Lung (tissue), 12 donors: ENCODE measurements around the gene TMEM121B. TPM values are rescaled to one million over a fixed set of nuclear protein-coding genes. Genes with fewer than 3 reads are reported as not detected.

ENCODE experiments used
- ATAC-seq: fragments of 200-7000 bp; cut with Tn5 transposase; one replicate; pipeline ENCODE4 v1.9.1; 2020; ENCODE audit warnings: moderate number of reproducible peaks; ENCODE audit not compliant: insufficient read depth, low FRiP score
- DNase-seq, 3 donors: peaks; one replicate each; pipeline ENCODE4 v3.0.0-alpha.2; 2013 to 2017
- H3K27ac ChIP-seq, 2 donors: one replicate each; pipeline ENCODE4 v1.5.1; 2013; ENCODE audit warnings: mild to moderate bottlenecking in 2 of 2, moderate library complexity in 2 of 2, control low read depth in 1 of 2, inconsistent platforms in 1 of 2, low read depth in 1 of 2, low read length in 1 of 2
- H3K27me3 ChIP-seq, 3 donors: one replicate each; pipeline ENCODE4 v1.5.1; 2013; ENCODE audit warnings: low read length in 2 of 3; ENCODE audit not compliant: control insufficient read depth in 3 of 3, insufficient read depth in 3 of 3
- H3K36me3 ChIP-seq, 4 donors: one replicate each; pipeline ENCODE4 v1.5.1; 2013; ENCODE audit warnings: low read length in 4 of 4, mild to moderate bottlenecking in 1 of 4, moderate library complexity in 1 of 4; ENCODE audit not compliant: control insufficient read depth in 4 of 4, insufficient read depth in 4 of 4
- H3K4me1 ChIP-seq, 5 donors: one replicate each; pipeline ENCODE4 v1.5.1; 2013; ENCODE audit warnings: low read length in 5 of 5, mild to moderate bottlenecking in 2 of 5, moderate library complexity in 1 of 5; ENCODE audit not compliant: control insufficient read depth in 5 of 5, insufficient read depth in 5 of 5
- H3K4me3 ChIP-seq: one replicate; pipeline ENCODE4 v1.5.1; 2013; ENCODE audit warnings: mild to moderate bottlenecking, control low read depth, moderate library complexity
- H3K9ac ChIP-seq, 2 donors: one replicate each; pipeline ENCODE4 v1.5.1; 2013; ENCODE audit warnings: low read length in 2 of 2, control low read depth in 1 of 2; ENCODE audit not compliant: insufficient read depth in 1 of 2
- H3K9me3 ChIP-seq, 4 donors: one replicate each; pipeline ENCODE4 v1.5.1; 2013; ENCODE audit warnings: low read length in 3 of 4, mild to moderate bottlenecking in 1 of 4, moderate library complexity in 1 of 4; ENCODE audit not compliant: control insufficient read depth in 4 of 4, insufficient read depth in 3 of 4
- CTCF ChIP-seq: IDR thresholded peaks from 2 replicates; pipeline ENCODE4 v1.5.1; 2012; ENCODE audit warnings: mild to moderate bottlenecking; ENCODE audit errors: control extremely low read depth, extremely low read depth
- WGBS, 2 donors: extraction: QIAGEN DNeasy Blood & Tissue Kit; methylation state at CpG; one replicate each; pipeline ENCODE4 v1.1.7; 2013; 5-methylcytosine and 5-hydroxymethylcytosine counted together
- polyA plus RNA-seq, 2 donors: library from polyadenylated mRNA; stranded (reverse); fragments of 200-250 nt; gene quantifications; one replicate each; pipeline ENCODE4 v1.2.1, GENCODE V29; 2013
- total RNA-seq, 2 donors: library from RNA; depleted of rRNA in 1 of 2; stranded (reverse); fragments of >200 nt in 1 of 2; gene quantifications; one replicate each; pipeline ENCODE4 v1.2.1, GENCODE V29; 2014 to 2021
- donor health status: control.
- donor health status: control.
- donor health status: Bipolar disorder and iron deficiency.
- donor health status: healthy.
- donor health status: DM: yes; HTN: yes; CAD: no.

Gene TMEM121B
- total and polyA plus RNA-seq, 4 donors, result 0.26 to 1.4 (median 0.56) TPM

- TF ChIP-seq CTCF, result no peak
- H3K27ac ChIP-seq, result no peak overlapping the region
- peaks cover 2 to 59% (median 7%) of the 10 kb centered on the region in 4 donors for H3K36me3 ChIP-seq
- no peak overlapping the region for H3K4me3 ChIP-seq
- 56 to 80% methylated on average over 6 of the region's 6 CpGs for WGBS, 2 donors
- peaks cover 0 to 9% (median 0%) of the 10 kb centered on the region in 5 donors for H3K4me1 ChIP-seq
- DNase-seq (no peak), ATAC-seq (no peak)
- H3K27me3 ChIP-seq, result no peaks in the 10 kb centered on the region
- no peaks in the 10 kb centered on the region for H3K9me3 ChIP-seq
- no peak overlapping the region for H3K9ac ChIP-seq
These were observed 13.7 kb downstream of the TMEM121B start for GRCh38 chr22:17107547-17107810.

- ATAC-seq, result peak; percentile 23
- no peak overlapping the region for H3K27ac ChIP-seq
- WGBS, 2 donors, result 37 to 61% methylated on average over 15 of the region's 15 CpGs
- no peak overlapping the region for H3K9ac ChIP-seq
- DNase-seq, result no peak
- H3K4me3 ChIP-seq, result no peak overlapping the region
- H3K9me3 ChIP-seq, result no peaks in the 10 kb centered on the region
- peaks cover 0 to 9% (median 0%) of the 10 kb centered on the region in 5 donors for H3K4me1 ChIP-seq
- no peak for TF ChIP-seq CTCF
- H3K27me3 ChIP-seq, result no peaks in the 10 kb centered on the region
- H3K36me3 ChIP-seq, result peaks cover 2 to 63% (median 7%) of the 10 kb centered on the region in 4 donors
These were observed 14.2 kb downstream of the TMEM121B start for GRCh38 chr22:17106785-17107546.

GRCh38 chr22:17106161-17106784, 14.9 kb downstream of the TMEM121B start:
- WGBS, 2 donors, result 66 to 80% methylated on average over 12 of the region's 12 CpGs
- Histone ChIP-seq H3K4me3 (no peak overlapping the region), H3K27me3 (no peaks in the 10 kb centered on the region), H3K36me3 (peaks cover 2 to 69% (median 9%) of the 10 kb centered on the region in 4 donors), H3K9ac (no peak overlapping the region), H3K4me1 (peaks cover 0 to 9% (median 0%) of the 10 kb centered on the region in 5 donors), H3K9me3 (no peaks in the 10 kb centered on the region), H3K27ac (no peak overlapping the region)
- TF ChIP-seq CTCF, result no peak
- ATAC-seq, result no peak
- DNase-seq, result no peak
